ENCODE measurements around the gene PGRMC1.
A peak's percentile ranks its signal among the peaks of the same experiment; 100 is the strongest.
"Not testable (repeated sequence)": the region's sequence is repeated elsewhere in the genome, so short reads cannot be mapped to it uniquely, and the experiment has no call there.

Gene PGRMC1

GRCh38 chrX:119235051-119235511 lies 1.0 kb upstream of the PGRMC1 start:
- DNase-seq: peak; percentile 77

- peak; percentile 40 for DNase-seq
These were observed 807 bp downstream of the PGRMC1 start for GRCh38 chrX:119236623-119237561.

GRCh38 chrX:119237562-119237942 lies 1.5 kb downstream of the PGRMC1 start:
- no peak for DNase-seq

- DNase-seq: no peak
These were observed 2.5 kb downstream of the PGRMC1 start for GRCh38 chrX:119238557-119238956.

GRCh38 chrX:119240356-119240755 lies 4.3 kb downstream of the PGRMC1 start:
- no peak for DNase-seq

- DNase-seq: no peak
These were observed 11.6 kb downstream of the PGRMC1 start for GRCh38 chrX:119247702-119248101.

- DNase-seq: no peak
These were observed 13.8 kb downstream of the PGRMC1 start for GRCh38 chrX:119249891-119250290.

GRCh38 chrX:119251386-119251785 lies 15.3 kb downstream of the PGRMC1 start:
- no peak for DNase-seq

GRCh38 chrX:119252716-119253115 lies 16.6 kb downstream of the PGRMC1 start:
- no peak for DNase-seq

GRCh38 chrX:119266364-119266995 lies 30.4 kb downstream of the PGRMC1 start:
- DNase-seq: no peak

GRCh38 chrX:119267115-119267514 lies 31.0 kb downstream of the PGRMC1 start:
- DNase-seq: not testable (repeated sequence)

GRCh38 chrX:119272882-119273419 lies 36.9 kb downstream of the PGRMC1 start:
- DNase-seq: no peak

GRCh38 chrX:119273420-119274192 lies 37.5 kb downstream of the PGRMC1 start:
- peak; percentile 39 for DNase-seq

GRCh38 chrX:119282347-119282746 lies 46.3 kb downstream of the PGRMC1 start:
- DNase-seq: not testable (repeated sequence)

- no peak for DNase-seq
These were observed 52.9 kb downstream of the PGRMC1 start for GRCh38 chrX:119288890-119289393.

GRCh38 chrX:119290476-119290875 lies 54.4 kb downstream of the PGRMC1 start:
- DNase-seq: no peak

GRCh38 chrX:119291246-119291645 lies 55.2 kb downstream of the PGRMC1 start:
- not testable (repeated sequence) for DNase-seq

- no peak for DNase-seq
These were observed 56.4 kb downstream of the PGRMC1 start for GRCh38 chrX:119292445-119292844.

All from right hindlimb (tissue), 1 donor.